Lower leg skin (tissue), 4 donors: ENCODE results near the gene COX6B2. TPM values are rescaled to one million over a fixed set of nuclear protein-coding genes. Genes with fewer than 3 reads are reported as not detected.

Source experiments
- DNase-seq, 2 donors: peaks; one replicate each; pipeline ENCODE4 v3.0.0-alpha.2; 2019; ENCODE audit warnings: low spot score in 2 of 2
- H3K4me3 ChIP-seq: fragments of 200-600 bp; sonication (generic); 2 replicates; pipeline ENCODE4 v1.5.1; 2017; ENCODE audit warnings: mild to moderate bottlenecking, low read depth; ENCODE audit not compliant: poor library complexity, severe bottlenecking
- CTCF ChIP-seq, 3 donors: fragments of 450-650 bp; IDR thresholded peaks; one replicate each; pipeline ENCODE4 v1.5.1; 2016; ENCODE audit warnings: antibody characterized with exemption in 3 of 3, mild to moderate bottlenecking in 3 of 3, moderate library complexity in 2 of 3
- POLR2A ChIP-seq, 2 donors: fragments of 450-650 bp; IDR thresholded peaks; one replicate each; pipeline ENCODE4 v1.6.1; 2016 to 2017; ENCODE audit warnings: antibody characterized with exemption in 2 of 2, mild to moderate bottlenecking in 1 of 2, moderate library complexity in 1 of 2
- WGBS, 2 donors: methylation state at CpG; one replicate each; pipeline ENCODE4 v1.1.5; 2018; 5-methylcytosine and 5-hydroxymethylcytosine counted together
- intact Hi-C: fragments of 100-400 bp; cut with DNase I; formaldehyde crosslinking; loops from one replicate; pipeline ENCODE4 v1.15.0; 2023; ENCODE audit warnings: low total_unique reads
- total RNA-seq, 4 donors: library from RNA; depleted of rRNA; stranded (reverse); fragments of >200 nt; gene quantifications; one replicate each; pipeline ENCODE4 v1.1.0, GENCODE V29; 2016

Gene COX6B2
- total RNA-seq, 4 donors from 2014 or later, result 0.42 to 1.1 (median 0.49) TPM; not detected in 1

GRCh38 chr19:55311797-55312196, 42.7 kb downstream of the COX6B2 start:
- 87 to 95% methylated on average over 9 to 14 of the region's 18 CpGs for WGBS, 2 donors
- DNase-seq, result no peak
- intact Hi-C loops, result no loop called here
- no peak overlapping the region for H3K4me3 ChIP-seq
- TF ChIP-seq CTCF (IDR thresholded peaks at IDR 0.05) (no peak), POLR2A (IDR thresholded peaks at IDR 0.05) (no peak)

- 90 to 93% methylated on average over 9 of the region's 9 CpGs for WGBS, 2 donors
- no peak for DNase-seq
- TF ChIP-seq POLR2A (IDR thresholded peaks at IDR 0.05) (no peak), CTCF (IDR thresholded peaks at IDR 0.05) (no peak)
- no peak overlapping the region for H3K4me3 ChIP-seq
- intact Hi-C loops, result no loop called here
Observed at GRCh38 chr19:55311397-55311796, 43.1 kb downstream of the COX6B2 start.

GRCh38 chr19:55310498-55310897, 44.0 kb downstream of the COX6B2 start:
- no peak overlapping the region for H3K4me3 ChIP-seq
- intact Hi-C loops, result no loop called here
- TF ChIP-seq CTCF (IDR thresholded peaks at IDR 0.05) (no peak), POLR2A (IDR thresholded peaks at IDR 0.05) (no peak)
- 74 to 78% methylated on average over 6 to 7 of the region's 7 CpGs for WGBS, 2 donors
- DNase-seq, result no peak

GRCh38 chr19:55309448-55309847, 45.1 kb downstream of the COX6B2 start:
- WGBS, 2 donors, result 86 to 94% methylated on average over 3 to 5 of the region's 5 CpGs
- intact Hi-C loops, result no loop called here
- TF ChIP-seq CTCF (IDR thresholded peaks at IDR 0.05) (no peak), POLR2A (IDR thresholded peaks at IDR 0.05) (no peak)
- H3K4me3 ChIP-seq, result no peak overlapping the region
- DNase-seq, result no peak

- H3K4me3 ChIP-seq, result no peak overlapping the region
- WGBS, 2 donors, result 93 to 94% methylated on average over 11 of the region's 11 CpGs
- TF ChIP-seq POLR2A (IDR thresholded peaks at IDR 0.05) (no peak), CTCF (IDR thresholded peaks at IDR 0.05) (no peak)
- intact Hi-C loops, result no loop called here
- no peak for DNase-seq
Observed at GRCh38 chr19:55308281-55308680, 46.2 kb downstream of the COX6B2 start.

GRCh38 chr19:55306712-55307111, 47.8 kb downstream of the COX6B2 start:
- DNase-seq, result no peak
- intact Hi-C loops, result no loop called here
- no peak overlapping the region for H3K4me3 ChIP-seq
- WGBS, 2 donors, result 78 to 80% methylated on average over 3 of the region's 3 CpGs
- TF ChIP-seq POLR2A (IDR thresholded peaks at IDR 0.05) (no peak), CTCF (IDR thresholded peaks at IDR 0.05) (no peak)
